HG02623 (cell line): Measurements from ENCODE around the gene MAGEA6.
"Not testable (repeated sequence)": the region's sequence is repeated elsewhere in the genome, so short reads cannot be mapped to it uniquely, and the experiment has no call there.

Experiments used
- ATAC-seq: cut with Tn5 transposase; IDR thresholded peaks from one replicate; pipeline ENCODE4 v1.9.1; 2021; ENCODE audit warnings: moderate library complexity; ENCODE audit not compliant: unreplicated experiment

MAGEA6 gene

DNA sequence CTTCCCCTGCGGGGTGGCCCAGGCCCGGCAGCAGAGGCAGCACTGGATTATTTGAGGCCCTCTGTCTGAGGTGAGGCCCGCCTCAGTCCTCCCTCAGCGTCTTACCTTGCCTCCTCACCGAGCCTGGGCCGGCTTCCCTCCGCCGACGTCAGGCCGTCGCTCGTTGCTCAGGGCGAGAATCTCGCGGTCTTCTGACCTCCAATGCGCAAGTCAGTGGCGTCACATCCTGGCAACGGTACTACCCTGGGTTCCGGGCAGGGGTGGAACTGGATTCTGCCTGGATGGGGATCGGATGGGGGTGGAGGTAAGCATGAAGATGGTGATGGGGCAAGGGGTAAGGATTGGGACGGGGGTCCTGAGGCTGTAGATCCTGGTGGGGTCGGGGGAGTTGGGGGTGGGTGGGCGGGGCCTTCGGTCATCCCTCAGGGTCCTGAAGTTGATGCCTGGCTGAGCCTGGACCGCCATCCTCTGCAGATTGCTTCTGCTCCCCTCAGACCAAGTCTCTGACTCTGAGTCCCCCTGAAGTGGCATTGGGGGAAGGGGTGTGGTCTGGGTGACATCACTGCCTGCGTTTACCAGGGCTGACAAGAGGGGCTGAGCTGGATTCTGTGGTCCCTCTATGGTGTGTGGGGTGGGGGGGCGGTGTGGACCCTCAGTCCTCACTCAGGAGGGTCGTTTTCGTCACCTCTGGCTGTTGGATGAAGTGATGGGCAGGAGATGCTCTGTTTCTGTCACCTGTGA, at the start of gene MAGEA6:
Gene MAGEA6 (minus strand): TSS at position 141 of the 741 bp plus-strand sequence. CDS start 2,039 bp downstream, outside the sequence.
- ATAC-seq = not testable (repeated sequence)

DNA sequence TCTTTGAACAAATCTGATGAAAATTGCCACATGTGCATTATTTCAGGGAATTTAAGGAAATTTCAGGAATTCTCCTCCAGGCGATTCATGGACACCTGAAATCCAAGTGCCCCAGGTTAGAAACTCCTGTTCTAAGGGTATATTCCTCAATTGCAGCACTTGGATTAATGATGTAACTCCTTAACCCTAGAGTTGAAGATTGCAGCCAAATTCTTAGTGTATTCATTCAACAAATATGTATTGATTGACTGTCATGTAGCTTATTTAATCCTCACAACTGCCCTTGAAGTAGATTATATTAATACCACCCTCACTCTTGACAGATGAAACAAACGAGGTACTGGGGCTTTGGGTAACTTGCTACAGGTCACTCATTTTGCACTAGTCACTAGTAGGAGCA, 49.8 kb upstream of the MAGEA6 start:
- ATAC-seq = no peak

GRCh38 chrX:152818356-152818755, 48.9 kb upstream of the MAGEA6 start:
- ATAC-seq = no peak

GRCh38 chrX:152817078-152817764, 47.7 kb upstream of the MAGEA6 start:
- no peak for ATAC-seq

GRCh38 chrX:152814048-152814447, 44.6 kb upstream of the MAGEA6 start:
- ATAC-seq = no peak

GRCh38 chrX:152813206-152813605, 43.7 kb upstream of the MAGEA6 start:
- ATAC-seq = no peak

DNA sequence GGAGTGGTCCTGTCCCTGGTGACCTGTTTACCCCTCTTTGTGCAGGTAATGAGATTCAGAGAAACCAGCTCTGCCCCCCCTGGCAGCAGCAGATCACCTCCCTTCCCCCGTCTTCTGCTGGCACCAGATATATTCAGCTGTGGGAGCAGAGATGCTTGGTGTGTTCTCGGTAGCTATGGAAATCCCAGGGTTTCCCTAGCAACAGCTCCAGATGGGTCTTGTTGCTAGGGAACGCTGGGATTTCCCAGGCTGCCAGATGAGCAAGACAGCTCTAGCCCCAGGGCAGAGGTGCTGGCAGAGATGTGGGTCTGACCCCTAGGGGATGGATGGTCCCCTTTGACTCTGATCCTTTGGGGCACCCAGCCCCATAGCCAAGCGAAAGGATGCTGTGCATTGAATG, 40.9 kb upstream of the MAGEA6 start:
- ATAC-seq = no peak

- ATAC-seq = no peak
Measured at GRCh38 chrX:152806035-152806434, 36.5 kb upstream of the MAGEA6 start.

DNA sequence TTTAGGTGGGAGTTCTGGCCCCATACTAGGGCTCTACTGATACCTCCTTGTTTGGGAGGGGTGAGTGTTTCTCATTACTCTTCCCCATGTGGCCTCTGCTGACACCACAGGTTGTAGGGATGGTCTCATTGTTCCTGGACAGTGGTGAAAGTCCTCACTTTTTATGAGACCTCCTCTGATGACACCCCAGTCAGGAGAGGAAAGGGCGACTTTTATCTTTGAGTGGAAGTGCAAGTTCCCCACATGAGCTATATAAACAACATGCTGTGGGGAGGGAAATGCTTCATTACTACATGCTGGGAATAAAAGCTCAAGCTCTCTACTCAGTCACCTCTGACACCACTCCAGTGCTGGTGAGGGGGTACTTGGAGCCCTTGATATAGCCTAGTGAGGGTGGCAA, 29.5 kb upstream of the MAGEA6 start:
- ATAC-seq = no peak

DNA sequence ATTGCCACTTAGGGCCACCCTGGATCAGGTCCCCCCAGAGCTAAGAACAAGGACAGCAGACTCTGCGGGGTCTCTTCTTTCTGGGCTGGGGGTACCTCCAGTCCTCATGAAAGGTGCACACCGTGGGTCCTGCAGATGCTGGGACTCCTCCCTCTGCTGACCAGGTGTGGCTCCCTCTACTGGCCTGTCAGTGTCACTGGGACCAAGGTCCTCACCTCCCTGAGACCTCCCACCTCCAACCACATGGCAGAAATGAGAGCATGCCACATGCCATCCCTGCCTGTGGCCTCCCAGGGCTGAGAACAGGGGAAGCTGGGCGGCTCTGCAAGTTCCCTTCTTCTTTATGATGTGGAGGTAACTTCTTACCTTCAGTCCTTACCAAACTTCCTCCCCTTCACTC, 17.6 kb upstream of the MAGEA6 start:
- ATAC-seq = peak; percentile 70

GRCh38 chrX:152766562-152766961, 2.9 kb downstream of the MAGEA6 start:
- not testable (repeated sequence) for ATAC-seq

DNA sequence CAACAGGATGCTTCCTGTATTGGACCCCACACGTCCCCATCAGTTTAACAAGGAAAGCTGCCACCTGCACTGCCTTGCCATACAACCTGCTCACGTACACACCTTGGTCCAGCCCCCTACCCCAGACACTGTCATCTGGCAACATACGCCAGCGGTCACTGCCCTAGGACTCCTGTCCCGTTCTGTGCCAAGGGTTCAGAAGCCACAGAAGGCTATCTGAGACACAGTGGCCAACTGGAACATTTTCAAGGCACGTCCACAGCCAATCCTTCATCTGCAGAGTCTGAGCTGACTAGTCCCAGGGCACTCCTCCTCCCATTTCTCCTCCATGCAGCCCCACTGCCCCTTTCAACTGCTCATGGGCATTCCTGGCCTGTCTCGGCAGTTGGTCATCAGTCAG, 7.9 kb downstream of the MAGEA6 start:
- not testable (repeated sequence) for ATAC-seq

GRCh38 chrX:152759544-152759943, 9.9 kb downstream of the MAGEA6 start:
- not testable (repeated sequence) for ATAC-seq

GRCh38 chrX:152758918-152759317, 10.6 kb downstream of the MAGEA6 start, which contains the start of gene CSAG3:
Gene CSAG3 (plus strand): TSS chrX:152759218.
- ATAC-seq = not testable (repeated sequence)

- not testable (repeated sequence) for ATAC-seq
Measured at GRCh38 chrX:152754871-152755270, 14.6 kb downstream of the MAGEA6 start.

DNA sequence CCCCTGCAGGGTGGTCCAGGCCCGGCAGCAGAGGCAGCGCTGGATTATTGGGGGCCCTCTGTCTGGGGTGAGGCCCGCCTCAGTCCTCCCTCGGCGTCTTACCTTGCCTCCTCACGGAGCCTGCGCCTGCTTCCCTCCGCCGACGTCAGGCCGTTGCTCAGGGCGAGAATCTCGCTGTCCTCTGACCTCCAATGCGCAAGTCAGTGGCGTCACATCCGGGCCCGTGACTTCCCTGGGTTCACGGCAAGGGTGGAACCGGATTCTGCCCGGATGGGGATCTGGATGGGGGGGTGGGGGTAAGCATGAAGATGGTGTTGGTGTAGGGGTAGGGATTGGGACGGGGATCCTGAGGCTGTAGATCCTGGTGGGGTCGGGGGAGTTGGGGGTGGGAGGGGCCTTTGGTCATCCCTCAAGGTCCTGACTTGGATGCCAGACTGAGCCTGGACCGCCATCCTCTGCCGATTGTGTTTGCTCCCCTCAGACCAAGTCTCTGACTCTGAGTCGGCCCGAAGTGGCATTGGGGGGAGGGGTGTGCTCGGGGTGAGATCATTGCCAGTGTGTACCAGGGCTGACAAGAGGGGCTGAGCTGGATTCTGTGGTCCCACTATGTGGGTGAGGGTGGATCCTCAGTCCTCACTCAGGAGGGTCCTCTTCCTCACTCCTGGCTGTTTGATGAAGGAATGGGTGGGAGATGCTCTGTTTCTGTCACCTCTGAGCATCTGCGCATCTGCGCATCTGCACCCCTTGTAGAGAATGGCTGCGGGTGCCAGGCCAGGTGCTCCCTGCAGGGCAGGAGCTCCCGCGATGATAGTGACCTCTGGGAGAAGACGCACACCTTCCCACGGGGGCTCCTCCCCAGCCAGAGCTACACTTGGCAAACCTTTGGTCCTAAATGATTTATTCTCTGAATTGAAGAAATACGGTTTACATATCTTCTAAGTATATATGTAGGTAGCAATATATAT, 15.5 kb downstream of the MAGEA6 start, which contains the start of gene MAGEA2:
Gene MAGEA2 (minus strand): TSS at position 157 of the 965 bp plus-strand sequence. CDS start 2,479 bp downstream, outside the sequence.
- ATAC-seq = not testable (repeated sequence)

DNA sequence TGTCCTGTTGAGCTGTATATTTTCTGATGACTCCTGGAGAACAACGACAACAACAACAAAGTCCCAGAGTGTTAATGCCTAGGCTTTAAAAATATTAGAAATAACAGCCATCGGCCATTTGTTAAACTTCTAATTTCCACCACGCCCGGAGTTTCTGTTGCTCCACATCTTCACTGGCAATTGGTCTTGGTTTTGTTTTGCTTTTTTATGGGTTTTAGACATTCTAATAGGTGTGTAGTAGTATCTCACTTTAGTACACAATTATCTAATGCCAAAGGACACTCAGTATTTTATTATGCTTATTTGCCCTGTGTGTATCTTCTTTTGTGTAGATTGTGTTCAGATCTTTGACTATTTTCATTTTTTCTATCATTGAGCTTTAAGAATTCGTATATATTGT, 30.9 kb downstream of the MAGEA6 start:
- ATAC-seq = no peak

DNA sequence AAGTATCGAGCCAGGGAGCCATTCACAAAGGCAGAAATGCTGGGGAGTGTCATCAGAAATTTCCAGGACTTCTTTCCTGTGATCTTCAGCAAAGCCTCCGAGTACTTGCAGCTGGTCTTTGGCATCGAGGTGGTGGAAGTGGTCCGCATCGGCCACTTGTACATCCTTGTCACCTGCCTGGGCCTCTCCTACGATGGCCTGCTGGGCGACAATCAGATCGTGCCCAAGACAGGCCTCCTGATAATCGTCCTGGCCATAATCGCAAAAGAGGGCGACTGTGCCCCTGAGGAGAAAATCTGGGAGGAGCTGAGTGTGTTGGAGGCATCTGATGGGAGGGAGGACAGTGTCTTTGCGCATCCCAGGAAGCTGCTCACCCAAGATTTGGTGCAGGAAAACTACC, 33.0 kb downstream of the MAGEA6 start:
- ATAC-seq = not testable (repeated sequence)

DNA sequence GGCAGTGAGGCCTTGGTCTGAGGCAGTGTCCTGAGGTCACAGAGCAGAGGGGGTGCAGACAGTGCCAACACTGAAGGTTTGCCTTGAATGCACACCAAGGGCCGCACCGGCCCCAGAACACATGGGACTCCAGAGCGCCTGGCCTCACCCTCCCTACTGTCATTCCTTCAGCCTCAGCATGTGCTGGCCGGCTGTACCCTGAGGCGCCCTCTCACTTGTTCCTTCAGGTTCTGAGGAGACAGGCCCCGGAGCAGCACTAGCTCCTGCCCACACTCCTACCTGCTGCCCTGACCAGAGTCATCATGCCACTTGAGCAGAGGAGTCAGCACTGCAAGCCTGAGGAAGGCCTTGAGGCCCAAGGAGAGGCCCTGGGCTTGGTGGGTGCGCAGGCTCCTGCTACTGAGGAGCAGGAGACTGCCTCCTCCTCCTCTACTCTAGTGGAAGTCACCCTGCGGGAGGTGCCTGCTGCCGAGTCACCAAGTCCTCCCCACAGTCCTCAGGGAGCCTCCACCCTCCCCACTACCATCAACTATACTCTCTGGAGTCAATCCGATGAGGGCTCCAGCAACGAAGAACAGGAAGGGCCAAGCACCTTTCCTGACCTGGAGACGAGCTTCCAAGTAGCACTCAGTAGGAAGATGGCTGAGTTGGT, 33.5 kb downstream of the MAGEA6 start:
- ATAC-seq = no peak

- no peak for ATAC-seq
Measured at GRCh38 chrX:152735101-152735500, 34.4 kb downstream of the MAGEA6 start.
